Middle frontal gyrus (tissue), 1 donor: ENCODE data around the gene ATRNL1.

Experiments
- DNase-seq: peaks from one replicate; pipeline ENCODE4 v3.0.0-alpha.2; 2015; ENCODE audit warnings: low spot score; ENCODE audit errors: extremely low spot score

ATRNL1 gene

DNA sequence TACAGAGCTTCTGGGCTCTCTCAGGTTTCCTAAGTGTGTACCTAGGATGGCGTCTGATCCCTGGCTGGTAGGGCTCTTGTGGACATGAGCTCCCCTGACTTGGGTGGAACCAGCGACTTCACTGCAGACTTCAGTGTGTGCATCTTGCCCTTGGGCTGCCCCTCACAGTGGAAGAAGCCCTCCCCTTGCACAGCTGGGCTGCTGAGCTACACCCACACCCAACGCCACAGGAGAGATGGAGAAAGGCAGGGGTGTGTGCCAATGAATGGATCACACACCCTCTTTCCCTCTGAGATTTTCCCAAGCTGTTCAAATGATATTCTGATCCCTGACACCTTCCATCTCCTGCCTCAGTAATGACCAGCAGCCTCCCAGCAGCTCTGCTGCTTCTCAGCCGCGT is 883.2 kb downstream of the ATRNL1 start:
- no peak for DNase-seq

DNA sequence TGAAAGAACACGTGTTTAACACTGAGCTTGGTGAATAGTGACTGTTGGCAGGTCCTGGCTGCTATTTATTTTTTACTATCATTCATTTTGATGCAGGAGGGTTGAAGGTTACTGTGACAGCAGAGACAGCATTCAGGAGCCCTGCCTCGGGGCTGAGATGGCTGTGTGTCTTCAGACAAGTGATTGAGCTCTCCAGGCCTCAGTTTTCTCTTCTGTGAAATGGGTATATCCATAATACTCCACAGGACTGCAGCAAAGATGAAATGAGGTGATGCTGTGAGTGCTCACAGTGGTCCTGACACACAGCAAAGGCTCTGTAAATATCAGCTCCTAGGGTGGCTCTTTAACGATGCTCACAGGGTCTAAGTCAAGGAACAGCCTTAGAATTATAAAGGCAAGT is 884.7 kb downstream of the ATRNL1 start:
- no peak for DNase-seq

DNA sequence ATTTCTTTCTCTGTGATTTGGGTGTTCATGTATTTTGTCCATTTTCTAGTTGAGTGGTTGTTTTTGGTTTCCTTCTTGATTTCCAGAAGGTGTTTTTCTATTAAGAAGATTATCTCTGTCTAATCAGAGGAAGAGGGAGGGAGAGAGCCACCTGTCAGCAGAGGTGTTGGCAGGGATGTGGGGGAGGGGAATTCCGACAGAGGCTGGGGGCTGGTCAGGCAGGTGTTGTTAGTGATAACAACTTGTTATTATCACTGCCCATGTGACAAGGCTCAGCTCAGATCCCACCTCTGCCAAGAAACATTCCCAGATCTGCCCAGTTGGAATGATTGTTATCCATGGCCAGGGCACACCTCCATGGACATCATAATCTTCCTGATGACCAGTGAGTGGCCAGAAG is 886.4 kb downstream of the ATRNL1 start:
- DNase-seq, result no peak

DNA sequence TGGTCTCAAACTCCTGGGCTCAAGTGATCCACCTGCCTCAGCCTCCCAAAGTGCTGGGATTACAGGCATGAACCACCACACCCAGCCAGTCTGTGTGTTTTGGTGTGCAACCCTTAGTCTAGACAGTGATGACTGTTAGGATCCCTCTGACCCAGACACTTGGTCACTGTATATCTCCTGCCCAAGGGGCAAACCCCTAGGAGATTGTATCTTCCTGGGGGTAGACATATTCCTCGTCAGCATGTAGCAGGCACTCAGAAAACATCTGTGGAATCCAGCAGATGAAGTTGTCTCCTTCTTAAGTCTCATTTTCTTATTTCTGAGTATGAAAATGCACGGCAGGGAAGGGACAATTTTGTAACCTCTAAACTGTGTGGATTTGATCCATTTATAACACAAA is 887.3 kb downstream of the ATRNL1 start:
- no peak for DNase-seq

DNA sequence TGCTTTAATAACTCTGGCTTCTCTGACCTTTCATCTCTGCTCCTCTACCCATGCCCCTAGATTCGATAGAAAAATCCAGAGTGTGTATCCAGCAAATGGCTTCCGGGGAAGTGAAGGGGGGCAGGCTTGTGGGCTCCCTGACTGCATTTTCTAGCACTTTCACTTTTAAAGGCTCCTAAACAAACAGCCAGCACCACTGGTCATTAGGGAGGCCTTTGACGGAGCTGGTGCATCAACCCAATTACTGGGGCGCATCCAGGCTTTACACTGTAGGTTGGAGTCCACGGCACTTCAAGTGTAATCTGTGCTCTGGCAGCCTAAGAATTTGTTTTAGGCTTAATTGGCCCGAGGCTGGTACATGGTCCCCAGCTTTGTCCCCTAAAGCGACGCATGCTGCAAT is 887.9 kb downstream of the ATRNL1 start:
- DNase-seq, result no peak

DNA sequence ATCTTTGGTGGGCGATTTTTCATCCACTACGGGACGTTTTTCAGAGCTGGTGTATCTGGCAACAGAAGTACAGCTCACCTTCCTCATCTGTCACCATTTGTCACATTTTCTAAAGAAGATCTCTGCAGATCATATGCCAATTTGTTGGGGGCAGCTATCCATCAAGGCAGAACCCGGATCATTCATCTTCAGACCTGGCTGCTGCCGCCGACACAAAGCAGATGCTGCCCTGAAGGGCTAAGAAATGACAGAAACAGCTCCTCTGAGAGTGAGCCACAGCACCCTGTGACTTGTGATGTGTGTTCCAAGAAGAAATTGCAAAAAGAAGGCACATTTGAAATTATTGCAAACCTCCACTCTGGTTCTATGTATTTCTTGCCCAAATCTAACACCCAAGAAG is 888.9 kb downstream of the ATRNL1 start:
- no peak for DNase-seq

DNA sequence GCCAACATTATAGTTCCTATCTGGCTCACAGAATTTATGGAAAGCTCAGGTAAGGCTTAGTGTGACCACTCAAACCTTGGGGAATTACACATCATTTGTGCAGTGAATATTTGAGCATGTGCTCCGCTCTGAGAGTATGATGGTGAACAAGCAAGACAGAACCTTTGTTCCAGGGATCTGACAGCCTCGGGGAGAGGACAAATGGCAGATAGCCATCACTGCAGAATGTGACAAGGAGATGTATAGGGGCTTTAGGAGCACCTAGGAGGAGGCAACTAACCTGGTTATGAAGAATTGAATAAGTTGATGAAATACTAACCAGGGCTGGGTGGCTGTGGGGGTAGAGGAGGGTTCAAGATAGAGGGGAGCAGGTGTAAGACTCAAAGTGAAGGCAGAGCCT is 889.4 kb downstream of the ATRNL1 start:
- DNase-seq, result no peak

DNA sequence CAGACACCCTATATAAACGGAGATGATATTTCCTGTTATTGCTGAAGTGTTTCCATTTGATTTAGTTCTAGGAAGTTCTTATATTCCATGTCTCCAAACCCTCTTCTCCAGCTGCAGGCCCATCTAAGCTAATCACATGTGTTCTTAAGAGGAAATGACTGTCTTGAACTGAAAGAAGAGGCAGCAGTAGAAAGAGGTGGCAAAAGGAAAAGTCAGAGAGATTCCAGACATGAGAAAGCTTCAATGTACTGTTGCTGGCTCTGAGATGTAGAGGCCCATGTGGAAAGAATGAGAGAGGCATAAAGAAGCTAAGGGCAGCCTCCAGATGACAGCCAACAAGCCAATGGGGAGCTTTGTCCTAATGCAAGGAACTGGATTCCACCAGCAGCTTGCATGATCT is 892.6 kb downstream of the ATRNL1 start:
- DNase-seq, result no peak

DNA sequence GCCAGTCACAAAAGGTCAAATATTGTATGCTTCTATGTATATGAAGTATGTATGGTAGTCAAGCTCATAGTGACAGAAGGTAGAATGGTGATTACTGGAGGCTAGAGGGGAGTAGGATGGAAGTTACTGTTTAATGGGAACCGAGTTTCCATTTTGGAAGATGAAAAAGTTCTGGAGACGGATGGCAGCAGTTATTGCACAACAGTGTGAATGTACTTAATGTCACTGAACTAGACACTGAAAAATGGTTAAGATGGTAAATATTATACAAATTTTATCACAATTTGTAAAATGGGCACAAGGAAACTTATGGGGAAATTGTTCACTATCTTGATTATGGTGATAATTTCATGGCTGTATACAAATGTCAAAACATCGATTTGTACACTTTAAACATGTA is 895.2 kb downstream of the ATRNL1 start:
- no peak for DNase-seq

DNA sequence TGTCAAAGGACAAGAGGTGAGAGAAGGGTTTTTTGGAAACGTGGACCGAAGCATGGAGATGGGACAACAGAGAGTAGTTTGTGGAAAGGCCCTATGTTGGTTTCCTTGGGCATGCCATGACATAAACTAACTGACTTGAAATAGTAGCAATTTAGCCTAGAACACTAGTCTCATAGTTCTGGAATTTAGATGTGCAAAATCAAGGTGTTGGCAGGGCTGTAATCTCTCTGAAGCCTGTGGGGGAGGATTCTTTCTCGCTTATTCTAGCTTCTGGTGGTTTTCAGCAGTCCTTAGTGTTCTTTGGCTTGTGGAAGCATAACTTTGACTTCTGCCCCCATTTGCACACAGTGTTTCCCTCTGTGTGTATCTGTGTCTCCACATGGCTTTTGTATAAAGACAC is 896.5 kb downstream of the ATRNL1 start:
- no peak for DNase-seq

DNA sequence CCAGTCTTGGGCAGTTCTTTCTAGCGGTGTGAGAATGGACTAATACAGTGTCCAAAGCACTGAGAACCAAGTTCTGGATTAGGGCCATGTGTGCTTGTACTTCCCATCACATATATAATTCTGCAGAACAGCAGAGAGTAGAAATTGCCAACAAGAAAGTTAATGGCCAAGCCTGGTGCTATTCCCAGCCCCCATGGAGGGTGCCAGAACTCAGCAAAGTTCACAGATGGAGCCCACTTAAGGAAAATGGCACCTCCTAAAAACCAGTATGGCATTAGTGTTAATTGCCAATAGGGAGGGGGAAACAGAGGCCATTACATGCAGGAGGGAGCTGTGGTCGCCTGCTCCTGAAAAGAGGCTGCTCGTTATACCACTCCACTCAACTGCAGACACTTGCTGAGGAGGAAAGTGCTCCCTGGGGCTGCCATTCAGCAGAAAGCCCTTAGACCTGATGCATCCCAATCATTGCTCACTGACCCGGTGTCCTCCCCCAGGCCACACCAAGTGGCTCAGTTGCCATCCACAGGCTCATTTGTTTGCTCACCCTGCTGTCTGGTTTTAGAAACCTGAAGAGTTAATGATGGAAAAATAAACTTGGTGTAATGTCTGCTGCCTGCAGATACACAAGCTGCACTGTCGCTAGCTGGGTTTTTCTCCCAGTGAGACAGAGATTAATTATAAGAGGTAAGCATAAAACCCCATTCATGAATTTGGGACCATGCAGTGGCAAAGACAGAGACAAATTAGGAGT is 899.2 kb downstream of the ATRNL1 start:
- DNase-seq, result no peak

DNA sequence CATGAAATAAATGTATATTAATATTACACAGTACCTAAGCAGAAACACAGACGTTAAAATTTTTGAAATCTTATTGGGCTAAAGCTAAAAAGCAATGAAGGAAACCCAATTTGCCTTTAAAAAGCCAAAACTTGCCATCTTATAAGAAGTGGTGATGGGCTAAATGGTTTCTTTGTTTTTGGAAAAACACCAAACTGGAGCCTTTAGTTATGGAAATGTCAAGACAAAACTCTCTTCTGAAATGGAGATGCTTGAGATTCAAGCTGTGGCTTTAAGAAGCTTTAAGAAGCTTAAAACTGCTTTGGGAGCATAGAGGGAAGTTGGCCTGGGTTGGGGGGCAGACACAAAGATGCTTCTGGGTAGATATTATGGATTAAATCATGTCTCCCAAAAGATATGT is 902.9 kb downstream of the ATRNL1 start:
- no peak for DNase-seq

DNA sequence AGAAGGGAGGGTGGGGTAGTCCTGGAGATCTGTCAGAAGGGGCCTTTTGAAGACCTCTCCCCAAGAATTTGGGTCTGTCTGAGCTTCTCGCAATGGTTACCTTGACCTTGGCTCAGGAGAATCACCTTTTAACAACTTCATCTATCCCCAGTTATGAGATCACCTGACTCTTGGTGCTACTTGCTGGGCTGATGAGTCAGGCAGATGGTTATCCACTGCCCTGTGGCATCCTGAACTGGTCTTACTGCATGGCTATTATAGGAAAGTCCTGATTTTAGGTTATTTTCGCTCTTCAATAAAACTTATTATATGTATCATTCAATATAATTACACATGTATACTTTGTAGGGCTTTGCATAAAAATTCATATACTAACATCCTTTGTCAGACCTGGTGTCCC is 905.1 kb downstream of the ATRNL1 start:
- DNase-seq, result no peak
